Left ventricle myocardium inferior (tissue), 1 donor: ENCODE data around the gene COX19. TPM values are rescaled to one million over a fixed set of nuclear protein-coding genes. Genes with fewer than 3 reads are reported as not detected.

Experiments used
- DNase-seq: peaks from one replicate; pipeline ENCODE4 v3.0.0-alpha.2; 2020
- H3K27ac ChIP-seq: fragments of 200-600 bp; replicated peaks from 2 replicates; pipeline ENCODE4 v1.8.0; 2021
- H3K27me3 ChIP-seq: fragments of 200-600 bp; 2 replicates; pipeline ENCODE4 v1.8.0; 2021; ENCODE audit warnings: low read depth
- H3K36me3 ChIP-seq: fragments of 200-600 bp; 2 replicates; pipeline ENCODE4 v1.8.0; 2021
- H3K4me1 ChIP-seq: fragments of 200-600 bp; 2 replicates; pipeline ENCODE4 v1.8.0; 2021
- H3K4me3 ChIP-seq: fragments of 200-600 bp; 2 replicates; pipeline ENCODE4 v1.8.0; 2021; ENCODE audit warnings: mild to moderate bottlenecking, moderate library complexity
- H3K9me3 ChIP-seq: fragments of 200-600 bp; replicated peaks from 2 replicates; pipeline ENCODE4 v1.8.0; 2021
- CTCF ChIP-seq: fragments of 200-600 bp; IDR thresholded peaks from 2 replicates; pipeline ENCODE4 v1.8.0; 2021; ENCODE audit warnings: antibody characterized with exemption, mild to moderate bottlenecking, borderline replicate concordance
- intact Hi-C: fragments of 100-400 bp; cut with micrococcal nuclease; formaldehyde crosslinking; loops from one replicate; pipeline ENCODE4 v1.11.0; 2022
- total RNA-seq: library from RNA; stranded (reverse); fragmentation: NEBNext Ultra II Directional; extraction: Animal tissue kit (Norgen Biotek cat#: 25700); gene quantifications from one replicate; pipeline ENCODE4 v1.2.1, GENCODE V29; 2021
- donor health status: DM: no; HTN: yes; CAD: no; lungs with severe emphysema.

Gene COX19
- total RNA-seq, 1 donor from 2014 or later: 8.5 TPM

- intact Hi-C loops: no loop called here
- peaks cover 21% of the 10 kb centered on the region for H3K4me1 ChIP-seq
- DNase-seq: peak; percentile 66
- peak overlapping the region; percentile 29 for H3K4me3 ChIP-seq
- no peak for TF ChIP-seq CTCF
- H3K36me3 ChIP-seq: no peaks in the 10 kb centered on the region
- no peaks in the 10 kb centered on the region for H3K9me3 ChIP-seq
- H3K27ac ChIP-seq: peak overlapping the region; percentile 46
- peaks cover 21% of the 10 kb centered on the region for H3K27me3 ChIP-seq
Measured at GRCh38 chr7:923108-924041, 52.0 kb downstream of the COX19 start.

GRCh38 chr7:922334-923107, 52.8 kb downstream of the COX19 start:
- peaks cover 21% of the 10 kb centered on the region for H3K4me1 ChIP-seq
- intact Hi-C loops: no loop called here

GRCh38 chr7:921581-922333, 53.6 kb downstream of the COX19 start:
- H3K9me3 ChIP-seq: no peaks in the 10 kb centered on the region
- H3K27me3 ChIP-seq: peaks cover 21% of the 10 kb centered on the region
- H3K36me3 ChIP-seq: no peaks in the 10 kb centered on the region
- DNase-seq: peak; percentile 7
- no peak overlapping the region for H3K27ac ChIP-seq
- intact Hi-C loops: no loop called here
- no peak for TF ChIP-seq CTCF
- H3K4me3 ChIP-seq: no peak overlapping the region
- H3K4me1 ChIP-seq: peaks cover 22% of the 10 kb centered on the region

More at GRCh38 chr7:922334-923107, 52.8 kb downstream of the COX19 start:
- TF ChIP-seq CTCF: no peak
- DNase-seq: no peak
- H3K27me3 ChIP-seq: peaks cover 21% of the 10 kb centered on the region
- no peaks in the 10 kb centered on the region for H3K9me3 ChIP-seq
- peak overlapping the region; percentile 29 for H3K4me3 ChIP-seq
- peak overlapping the region; percentile 46 for H3K27ac ChIP-seq
- H3K36me3 ChIP-seq: no peaks in the 10 kb centered on the region

GRCh38 chr7:921071-921461, 54.3 kb downstream of the COX19 start:
- Histone ChIP-seq H3K27ac (no peak overlapping the region), H3K9me3 (no peaks in the 10 kb centered on the region), H3K4me3 (no peak overlapping the region), H3K4me1 (peaks cover 28% of the 10 kb centered on the region), H3K36me3 (no peaks in the 10 kb centered on the region), H3K27me3 (peaks cover 21% of the 10 kb centered on the region)
- no peak for TF ChIP-seq CTCF
- DNase-seq: no peak
- intact Hi-C loops: no loop called here
